GM18867 (cell line): ENCODE measurements around the gene LGALS7B.
"Not testable (repeated sequence)": the region's sequence is repeated elsewhere in the genome, so short reads cannot be mapped to it uniquely, and the experiment has no call there.

Experiments used
- ATAC-seq: cut with Tn5 transposase; IDR thresholded peaks from one replicate; pipeline ENCODE4 v1.9.1; 2021; ENCODE audit warnings: mild to moderate bottlenecking, moderate library complexity; ENCODE audit not compliant: unreplicated experiment

The LGALS7B gene

DNA sequence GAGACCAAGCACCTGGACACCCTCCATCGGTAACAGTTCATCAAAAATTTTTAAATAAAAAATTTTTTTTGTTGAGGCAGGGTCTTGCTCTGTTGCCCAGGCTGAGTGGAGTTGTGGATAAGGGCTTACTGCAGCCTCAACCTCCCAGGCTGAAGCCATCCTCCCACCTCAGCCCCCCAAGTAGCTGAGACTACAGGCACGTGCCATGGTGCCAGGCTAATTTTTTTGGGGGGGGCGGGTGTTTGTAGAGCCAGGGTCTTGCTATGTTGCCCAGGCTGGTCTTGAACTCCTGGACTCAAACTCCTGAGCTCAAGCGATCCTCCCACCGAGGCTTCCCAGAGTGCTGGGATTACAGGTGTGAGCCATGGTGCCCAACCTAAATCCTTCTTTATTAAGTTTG, 4.7 kb downstream of the LGALS7B start:
- ATAC-seq, result no peak

DNA sequence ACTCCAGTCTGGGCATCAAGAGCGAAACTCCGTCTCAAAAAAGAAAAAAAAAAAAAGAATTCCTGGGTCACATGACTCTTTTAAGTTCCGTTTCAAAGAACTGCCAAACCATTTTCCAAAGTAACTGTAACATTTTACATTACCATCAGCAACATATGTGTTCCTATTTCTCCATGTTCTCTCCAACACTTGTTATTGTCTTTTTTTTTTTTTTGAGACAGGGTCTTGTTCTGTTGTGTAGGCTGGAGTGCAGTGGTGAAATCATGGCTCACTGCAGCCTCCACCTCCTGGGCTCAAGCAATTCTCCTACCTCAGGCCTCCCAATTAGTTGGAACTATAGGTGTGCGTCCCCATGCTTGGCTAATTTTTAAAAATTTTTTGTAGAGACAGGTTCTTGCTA, 6.5 kb downstream of the LGALS7B start:
- ATAC-seq, result no peak

DNA sequence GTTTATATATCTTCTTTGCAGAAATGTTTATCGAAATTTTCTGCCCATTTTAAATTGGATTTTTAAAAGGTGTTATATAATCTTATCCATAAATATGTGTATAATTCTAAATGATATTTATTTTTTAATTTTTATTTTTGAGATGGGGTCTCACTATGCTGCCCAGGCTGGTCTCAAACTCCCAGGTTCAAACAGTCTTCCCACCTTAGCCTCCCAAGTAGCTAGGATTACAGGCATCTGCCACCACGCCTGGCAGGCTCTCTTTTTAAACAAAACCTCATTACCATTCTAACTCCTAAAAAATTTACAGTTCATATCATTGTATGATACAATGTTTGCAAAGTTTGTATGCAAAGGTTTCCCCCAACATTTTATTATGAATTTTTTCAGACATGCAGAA, 7.2 kb downstream of the LGALS7B start:
- no peak for ATAC-seq

DNA sequence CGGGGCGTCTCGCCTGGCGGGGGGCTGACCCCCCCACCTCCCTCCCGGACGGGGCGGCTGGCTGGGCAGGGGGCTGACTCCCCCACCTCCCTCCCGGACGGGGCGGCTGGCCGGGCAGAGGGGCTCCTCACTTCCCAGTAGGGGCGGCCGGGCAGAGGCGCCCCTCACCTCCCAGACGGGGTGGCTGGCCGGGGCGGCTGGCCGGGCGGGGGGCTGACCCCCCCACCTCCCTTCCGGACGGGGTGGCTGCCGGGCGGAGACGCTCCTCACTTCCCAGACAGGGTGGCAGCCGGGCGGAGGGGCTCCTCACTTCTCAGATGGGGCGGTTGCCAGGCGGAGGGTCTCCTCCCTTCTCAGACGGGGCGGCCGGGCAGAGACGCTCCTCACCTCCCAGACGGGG, 8.8 kb downstream of the LGALS7B start:
- ATAC-seq, result not testable (repeated sequence)

DNA sequence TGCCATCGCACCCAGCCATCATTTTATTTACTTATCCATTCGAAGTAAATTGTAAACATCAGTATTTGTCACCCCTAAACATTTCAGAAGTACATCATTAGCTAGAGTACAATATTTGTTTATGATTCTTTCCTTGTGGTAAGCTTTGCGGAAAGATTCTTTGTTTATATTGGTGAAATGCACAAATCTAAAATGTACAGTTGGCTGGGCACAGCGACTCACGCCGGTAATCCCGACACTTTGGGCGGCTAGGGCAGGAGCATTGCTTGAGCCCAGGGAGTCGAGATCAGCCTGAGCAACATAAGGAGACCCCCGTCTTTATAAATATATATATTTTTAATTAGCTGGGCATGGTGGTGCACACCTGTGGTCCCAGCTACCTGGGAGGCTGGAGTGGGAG, 10.1 kb downstream of the LGALS7B start:
- ATAC-seq, result no peak

DNA sequence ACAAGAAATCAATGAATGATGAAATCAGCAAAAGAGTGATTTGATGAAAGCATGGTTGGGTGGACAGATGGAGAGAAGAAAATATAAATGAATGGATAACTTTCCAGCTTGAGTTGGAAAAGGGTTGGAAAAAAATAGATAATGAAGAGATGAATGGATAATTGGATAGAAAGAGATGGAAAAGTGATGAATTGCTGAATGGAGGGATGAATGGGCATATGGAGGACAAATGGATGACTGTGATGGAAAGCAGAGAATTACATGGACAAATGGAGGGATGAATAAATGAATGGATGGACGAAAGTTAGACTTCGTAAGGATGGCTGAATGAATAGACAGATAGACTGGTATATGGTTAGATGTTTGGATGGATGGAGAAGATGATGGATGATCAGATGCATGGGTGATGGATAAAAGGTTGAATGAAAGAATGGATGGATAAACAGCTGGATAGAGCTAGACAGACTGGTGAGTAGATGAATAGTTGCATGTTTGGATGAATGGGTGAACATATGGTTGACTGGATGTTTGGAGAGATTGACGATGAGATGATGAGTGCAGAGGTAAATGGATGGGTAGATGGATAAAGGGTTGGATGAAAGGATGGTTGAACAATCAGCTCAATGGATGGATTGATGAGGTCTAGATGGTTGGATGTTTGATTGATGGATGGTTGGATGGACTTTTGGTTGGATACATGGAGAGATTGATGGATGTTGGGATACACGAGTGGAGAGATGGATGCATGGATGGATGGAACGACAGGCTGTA, 11.8 kb downstream of the LGALS7B start:
- ATAC-seq, result no peak

DNA sequence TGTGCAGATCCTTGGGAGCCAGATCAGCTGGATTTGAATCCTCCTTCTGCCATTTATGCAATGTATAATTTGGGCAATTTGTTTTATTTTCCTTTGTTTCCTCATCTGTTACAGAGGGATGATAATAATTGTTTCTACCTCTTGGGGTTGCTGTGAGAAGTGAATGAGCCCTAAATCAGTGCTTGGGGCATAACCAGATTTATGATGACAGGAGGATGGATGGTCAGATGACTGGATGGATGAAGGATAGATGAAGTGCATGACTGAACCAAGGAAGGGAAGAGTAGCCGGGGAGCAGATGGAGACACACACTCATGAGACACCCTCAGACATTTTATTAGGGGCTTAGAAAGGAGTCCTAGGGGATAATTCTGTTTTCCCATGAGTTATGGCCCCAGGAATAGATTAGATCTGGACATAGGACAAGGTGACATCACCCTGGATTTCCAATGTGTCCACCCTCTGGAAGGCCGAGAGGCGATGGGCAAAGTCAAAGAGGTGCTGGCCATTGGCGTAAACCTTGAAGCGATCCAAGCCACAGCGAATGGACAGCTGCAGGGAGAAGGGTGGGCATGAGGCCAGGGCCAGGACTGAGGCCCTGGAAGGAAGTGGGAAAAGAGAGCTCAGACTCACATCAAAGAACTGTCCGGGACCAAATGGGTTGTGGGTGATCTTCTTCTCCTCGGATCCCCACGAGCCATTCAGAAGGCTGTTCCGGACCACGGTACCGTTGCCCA, 12.5 kb downstream of the LGALS7B start:
- no peak for ATAC-seq

DNA sequence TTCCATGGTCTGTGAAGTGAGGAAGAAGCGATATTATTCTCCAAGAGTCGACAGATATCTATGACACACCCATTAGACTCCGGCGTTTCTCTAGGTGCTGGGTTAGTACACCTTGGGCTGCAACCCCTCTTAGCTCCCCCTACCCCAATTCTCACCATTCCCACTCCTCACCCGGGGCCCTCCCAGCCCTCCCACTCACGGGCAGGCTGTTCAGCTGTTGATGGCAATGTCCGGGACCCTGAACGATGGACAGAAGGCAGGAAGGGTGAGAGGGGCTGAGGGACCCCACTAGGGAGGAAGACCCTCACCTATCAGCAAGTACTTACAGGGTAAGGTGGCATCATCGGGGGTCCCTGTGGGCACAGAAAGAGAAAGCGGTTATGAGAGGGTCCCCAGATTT, 14.5 kb downstream of the LGALS7B start:
- ATAC-seq, result no peak

DNA sequence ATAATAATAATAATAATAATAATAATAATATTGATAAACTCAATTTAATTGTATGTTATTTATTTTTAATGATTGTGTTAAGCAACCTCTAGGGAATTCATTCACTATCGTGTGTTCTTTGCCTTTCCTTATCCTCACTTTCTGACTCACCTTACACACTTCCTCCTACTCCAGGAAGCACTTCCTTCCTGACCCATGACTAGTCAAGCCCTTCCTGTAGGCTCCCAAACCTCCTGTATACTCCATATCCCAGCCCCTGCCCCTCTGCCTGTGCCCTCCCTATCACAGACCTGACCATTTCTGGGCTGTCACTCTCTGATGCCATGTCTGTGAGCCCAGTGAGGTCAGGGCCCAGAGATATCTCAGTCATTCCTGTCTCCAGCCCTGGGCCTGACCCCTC, 16.2 kb downstream of the LGALS7B start:
- no peak for ATAC-seq

DNA sequence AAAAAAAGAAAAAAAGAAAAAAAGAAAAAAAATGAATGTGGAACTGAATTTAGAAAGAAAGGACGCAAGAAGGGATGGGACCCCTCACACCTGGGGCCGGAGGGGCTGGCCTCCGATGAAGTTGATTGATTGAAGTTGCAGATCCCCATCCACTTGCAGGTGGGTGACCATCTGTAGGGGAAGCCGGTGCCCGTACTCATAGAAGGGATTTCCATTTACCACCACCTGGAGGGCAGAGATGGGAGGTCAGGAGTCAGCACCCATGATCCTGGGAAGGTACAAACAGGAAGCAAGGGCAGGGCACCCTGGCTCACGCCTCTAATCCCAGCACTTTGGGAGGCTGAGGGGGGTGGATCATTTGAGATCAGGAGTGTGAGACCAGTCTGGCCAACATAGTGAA, 17.4 kb downstream of the LGALS7B start:
- no peak for ATAC-seq

DNA sequence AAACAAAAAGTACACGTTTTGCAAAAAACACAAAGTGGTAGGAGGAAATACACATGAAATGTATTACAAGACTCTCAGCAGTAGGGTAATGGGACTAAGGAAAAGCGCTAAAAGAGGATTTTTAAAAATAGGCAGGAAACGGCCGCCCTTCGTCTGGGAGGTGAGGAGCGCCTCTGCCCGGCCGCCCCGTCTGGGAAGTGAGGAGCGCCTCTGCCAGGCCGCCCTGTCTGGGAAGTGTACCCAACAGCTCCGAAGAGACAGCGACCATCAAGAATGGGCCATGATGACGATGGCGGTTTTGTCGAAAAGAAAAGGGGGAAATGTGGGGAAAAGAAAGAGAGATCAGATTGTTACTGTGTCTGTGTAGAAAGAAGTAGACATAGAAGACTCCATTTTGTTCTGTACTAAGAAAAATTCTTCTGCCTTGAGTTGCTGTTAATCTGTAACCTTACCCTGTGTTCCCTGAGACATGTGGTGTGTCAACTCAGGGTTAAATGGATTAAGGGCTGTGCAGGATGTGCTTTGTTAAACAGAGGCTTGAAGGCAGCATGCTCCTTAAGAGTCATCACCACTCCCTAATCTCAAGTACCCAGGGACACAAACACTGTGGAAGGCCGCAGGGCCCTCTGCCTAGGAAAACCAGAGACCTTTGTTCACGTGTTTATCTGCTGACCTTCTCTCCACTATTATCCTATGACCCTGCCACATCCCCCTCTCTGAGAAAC, 18.5 kb downstream of the LGALS7B start:
- not testable (repeated sequence) for ATAC-seq

DNA sequence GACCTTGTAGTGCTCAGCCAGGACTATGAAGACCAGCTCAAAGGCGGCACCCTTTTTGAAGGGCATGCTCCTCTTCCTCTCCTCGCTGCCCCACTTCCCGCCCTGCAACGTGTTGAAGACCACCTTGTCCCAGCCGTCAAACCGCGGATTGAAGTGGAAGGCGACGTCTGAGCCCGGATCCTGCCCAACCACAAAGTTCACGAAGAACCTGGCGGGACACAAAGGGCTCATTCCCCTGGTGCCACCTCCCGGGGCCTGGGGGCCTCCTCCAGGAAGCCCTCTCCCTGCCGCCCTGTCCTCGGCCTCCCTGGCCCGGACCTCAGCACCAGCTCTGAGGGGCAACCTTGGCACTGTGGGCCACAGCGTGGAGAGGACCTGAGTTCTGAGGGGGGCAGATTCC, 19.7 kb downstream of the LGALS7B start:
- ATAC-seq, result no peak

DNA sequence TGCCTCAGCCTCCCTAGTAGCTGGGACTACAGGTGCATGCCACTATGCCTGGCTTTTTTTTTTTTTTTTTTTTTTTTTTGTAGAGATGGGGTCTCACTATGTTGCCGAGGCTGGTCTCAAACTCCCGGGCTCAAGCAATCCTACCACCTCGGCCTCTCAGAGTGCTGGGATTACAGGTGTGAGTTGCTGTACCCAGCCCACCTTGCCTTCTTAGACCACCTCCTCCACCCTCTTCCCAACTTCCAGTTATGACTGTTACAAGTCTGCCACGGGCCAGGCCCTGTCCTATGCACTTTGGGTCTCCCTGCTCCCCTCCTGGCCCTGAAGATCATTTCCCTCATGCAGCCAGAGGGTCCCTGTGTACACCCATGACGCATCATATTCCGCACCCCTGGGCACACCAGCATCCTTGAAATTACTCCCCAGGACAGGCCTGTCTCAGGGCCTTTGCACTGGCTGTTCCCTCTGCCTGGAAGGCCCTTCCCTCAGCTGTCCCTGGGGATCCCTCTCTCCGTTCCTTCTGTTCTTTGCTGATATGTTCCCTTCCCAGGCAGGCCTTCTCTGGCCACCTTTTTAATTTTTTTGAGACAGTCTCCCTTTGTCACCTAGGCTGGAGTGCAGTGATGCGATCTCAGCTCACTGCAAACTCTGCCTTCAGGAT, 20.7 kb downstream of the LGALS7B start:
- no peak for ATAC-seq

DNA sequence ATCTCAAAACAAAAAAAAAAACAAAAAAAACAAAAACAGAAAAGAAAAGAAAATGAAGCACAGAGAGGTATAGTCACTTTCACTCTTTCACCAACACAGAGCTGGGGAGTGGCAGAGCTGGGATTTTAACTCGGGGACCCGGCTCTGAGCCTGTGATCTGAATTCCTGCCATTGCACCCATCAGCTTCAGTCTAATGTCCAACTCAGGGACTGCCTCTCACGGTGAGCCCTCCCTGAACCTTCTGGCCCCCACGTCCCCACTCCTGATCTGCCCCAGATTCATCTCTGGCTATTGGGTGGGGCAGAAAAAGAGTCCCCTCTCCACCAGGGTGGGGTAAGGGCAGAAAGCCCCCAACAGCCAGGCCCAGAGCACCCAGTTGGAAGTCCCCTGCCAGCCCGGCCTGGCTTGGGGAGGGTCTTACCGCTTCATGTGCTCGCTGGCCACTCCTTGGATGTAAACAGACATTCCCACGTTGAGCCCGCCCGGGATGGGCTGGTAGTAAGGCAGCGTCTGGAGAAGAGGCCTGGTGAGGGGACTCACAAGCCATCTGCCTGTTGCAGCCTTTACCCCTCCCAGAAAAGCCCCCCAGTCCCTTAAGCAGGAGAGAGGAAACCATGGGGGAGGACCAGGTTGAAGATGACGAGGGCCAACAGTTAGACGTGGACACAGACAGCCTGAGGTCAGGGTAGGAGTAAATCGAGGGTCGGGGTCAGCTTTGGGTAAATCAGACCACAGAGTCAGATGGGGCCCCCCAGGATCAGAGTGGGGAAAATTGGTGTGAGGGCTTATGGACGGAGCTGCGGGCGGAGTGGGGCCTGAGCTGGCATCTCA, 23.2 kb downstream of the LGALS7B start:
- no peak for ATAC-seq

DNA sequence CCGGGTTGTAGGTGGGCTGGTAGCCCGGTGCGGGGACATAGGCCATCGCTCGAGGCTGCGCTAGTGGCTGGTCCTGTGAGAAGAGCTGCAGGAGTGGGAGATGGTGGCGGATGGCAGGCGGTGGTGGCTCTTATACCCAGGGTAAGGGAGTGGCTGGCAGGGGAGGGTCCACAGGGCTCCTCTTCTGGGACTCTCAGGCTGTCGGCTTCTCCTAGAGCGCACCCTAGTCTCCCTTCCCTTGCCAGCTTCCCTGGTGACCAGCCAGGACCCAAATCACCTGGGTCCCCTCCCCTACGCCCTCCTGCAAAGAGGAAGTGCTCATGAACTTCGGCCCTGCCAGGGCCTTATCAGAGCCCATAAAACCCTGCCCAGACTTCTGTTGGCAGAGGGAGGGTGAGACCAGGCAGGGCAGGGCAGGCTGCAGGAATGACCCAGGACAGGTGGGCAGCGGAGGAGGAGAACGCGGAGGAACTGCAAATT, 23.9 kb downstream of the LGALS7B start, which contains the start of gene LGALS4:
TSS of gene LGALS4 (minus strand) at position 105 of the 480 bp plus-strand sequence. CDS start at position 46, 59 bp downstream.
- no peak for ATAC-seq

DNA sequence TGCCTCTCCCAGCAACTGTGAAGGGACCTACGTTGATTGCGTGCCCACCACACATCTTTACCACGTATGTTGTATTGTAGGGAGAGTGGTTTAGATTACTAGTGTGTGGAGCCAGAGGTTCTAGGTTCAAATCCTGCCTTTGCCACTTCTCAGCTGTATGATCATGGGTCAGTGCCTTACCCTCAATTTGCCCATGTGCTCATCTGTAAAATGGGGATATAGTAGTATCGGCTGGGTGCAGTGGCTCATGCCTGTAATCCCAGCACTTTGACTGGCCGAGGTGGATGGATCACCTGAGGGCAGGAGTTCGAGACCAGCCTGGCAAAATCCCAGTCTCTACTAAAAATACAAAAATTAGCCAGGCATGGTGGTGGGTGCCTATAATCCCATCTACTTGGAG, 24.3 kb downstream of the LGALS7B start:
- no peak for ATAC-seq

DNA sequence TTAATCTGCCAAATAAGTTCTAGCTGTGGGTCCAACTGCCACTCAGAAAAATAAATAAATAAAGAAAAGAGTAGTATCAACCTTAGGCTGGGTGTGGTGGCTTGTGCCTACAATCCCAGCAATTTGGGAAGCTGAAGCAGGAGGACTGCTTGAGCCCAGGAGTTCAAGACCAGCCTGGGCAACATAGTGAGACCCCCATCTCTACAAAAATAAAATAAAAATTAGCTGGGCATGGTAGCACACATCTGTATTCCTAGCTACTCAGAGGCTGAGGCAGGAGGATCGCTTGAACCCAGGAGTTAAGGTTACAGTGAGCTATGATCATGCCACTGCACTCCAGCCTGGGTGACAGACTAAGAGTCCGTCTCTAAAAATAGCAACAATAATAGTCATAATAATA, 24.9 kb downstream of the LGALS7B start:
- ATAC-seq, result not testable (repeated sequence)

DNA sequence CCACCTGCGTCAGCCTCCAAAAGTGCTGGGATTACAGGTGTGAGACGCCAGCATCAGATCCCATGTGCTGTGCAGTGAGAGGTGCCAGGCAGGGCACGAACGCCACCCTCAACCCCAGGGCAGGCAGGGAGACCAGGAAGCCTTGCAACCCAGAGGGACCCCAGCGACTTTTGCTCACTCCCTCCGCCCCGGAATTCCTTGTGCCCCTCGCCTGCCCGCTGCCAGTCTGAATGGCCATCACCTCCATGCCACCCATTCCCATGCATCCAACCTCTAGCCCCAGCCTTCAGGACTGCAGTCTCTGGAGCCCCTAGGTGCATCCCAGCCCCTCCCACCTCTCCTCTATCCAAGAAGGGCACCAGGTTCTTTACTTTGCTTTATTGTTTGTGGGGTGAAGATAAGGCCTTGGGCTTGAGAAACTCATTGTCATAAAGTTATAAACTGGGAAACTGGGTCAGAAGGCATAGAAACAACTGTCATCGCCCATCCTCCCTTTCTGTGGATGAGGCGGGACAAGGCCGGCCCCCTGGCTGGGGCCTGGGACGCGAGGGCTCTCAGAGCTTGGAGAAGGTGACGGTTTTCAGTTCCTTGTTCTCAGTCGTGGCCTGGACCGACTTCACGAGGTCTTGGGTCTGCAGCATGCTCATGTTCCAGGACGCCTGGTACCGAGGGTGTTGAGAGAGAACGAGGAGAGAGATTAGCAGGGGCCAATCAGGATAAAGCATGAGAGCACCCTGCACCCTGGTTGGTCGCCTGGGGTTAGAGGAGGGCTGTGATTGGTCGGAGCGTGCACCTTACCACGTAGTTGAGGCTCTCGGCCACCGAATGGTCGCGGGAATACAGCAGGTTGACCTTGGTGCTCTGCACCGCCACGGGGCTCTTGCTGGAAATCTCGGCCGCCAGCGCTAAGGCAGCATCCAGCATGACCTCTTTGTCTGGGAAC, 26.3 kb downstream of the LGALS7B start:
- ATAC-seq, result no peak

DNA sequence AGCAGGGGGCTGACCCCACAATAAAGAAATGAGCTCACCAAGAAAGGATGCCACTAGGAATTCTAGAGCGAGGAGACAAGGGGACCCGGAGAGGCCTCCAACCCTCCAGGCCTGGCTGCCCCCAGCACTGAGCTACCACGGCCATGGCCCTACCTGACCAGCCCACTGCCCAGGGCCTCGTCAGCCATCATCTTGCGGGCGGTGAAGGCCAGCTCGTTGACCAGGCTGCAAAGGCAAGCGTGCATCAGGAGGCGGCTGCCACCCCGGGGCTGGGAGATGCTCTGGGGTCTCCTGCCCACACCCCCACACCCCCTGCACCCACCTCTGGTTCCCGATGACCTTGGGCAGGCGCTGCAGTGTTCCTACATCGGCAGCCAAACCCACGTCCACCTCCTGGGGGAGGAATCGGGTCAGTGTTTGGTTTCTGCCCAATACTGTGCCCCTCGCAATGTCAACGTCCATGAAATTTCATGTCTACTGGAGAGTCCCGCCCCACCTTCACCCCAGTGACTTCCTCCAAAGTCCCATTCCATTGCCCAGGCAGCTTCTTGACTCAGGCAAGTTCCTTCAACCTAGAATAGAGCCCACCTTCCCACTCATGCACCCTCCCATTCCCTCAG, 27.2 kb downstream of the LGALS7B start:
- ATAC-seq, result no peak
